ENCODE data around the gene GPATCH4.

DNA sequence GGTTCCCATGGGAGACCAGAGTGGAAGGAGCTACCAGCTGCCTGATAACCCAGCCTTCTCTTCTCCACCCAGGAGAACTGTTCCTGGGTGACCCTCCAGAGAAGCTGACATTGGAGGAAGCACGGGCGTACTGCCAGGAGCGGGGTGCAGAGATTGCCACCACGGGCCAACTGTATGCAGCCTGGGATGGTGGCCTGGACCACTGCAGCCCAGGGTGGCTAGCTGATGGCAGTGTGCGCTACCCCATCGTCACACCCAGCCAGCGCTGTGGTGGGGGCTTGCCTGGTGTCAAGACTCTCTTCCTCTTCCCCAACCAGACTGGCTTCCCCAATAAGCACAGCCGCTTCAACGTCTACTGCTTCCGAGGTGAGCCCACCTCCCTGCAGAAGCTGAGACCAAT, 47.2 kb upstream of the GPATCH4 start:
- TF ChIP-seq, protein P1, sequence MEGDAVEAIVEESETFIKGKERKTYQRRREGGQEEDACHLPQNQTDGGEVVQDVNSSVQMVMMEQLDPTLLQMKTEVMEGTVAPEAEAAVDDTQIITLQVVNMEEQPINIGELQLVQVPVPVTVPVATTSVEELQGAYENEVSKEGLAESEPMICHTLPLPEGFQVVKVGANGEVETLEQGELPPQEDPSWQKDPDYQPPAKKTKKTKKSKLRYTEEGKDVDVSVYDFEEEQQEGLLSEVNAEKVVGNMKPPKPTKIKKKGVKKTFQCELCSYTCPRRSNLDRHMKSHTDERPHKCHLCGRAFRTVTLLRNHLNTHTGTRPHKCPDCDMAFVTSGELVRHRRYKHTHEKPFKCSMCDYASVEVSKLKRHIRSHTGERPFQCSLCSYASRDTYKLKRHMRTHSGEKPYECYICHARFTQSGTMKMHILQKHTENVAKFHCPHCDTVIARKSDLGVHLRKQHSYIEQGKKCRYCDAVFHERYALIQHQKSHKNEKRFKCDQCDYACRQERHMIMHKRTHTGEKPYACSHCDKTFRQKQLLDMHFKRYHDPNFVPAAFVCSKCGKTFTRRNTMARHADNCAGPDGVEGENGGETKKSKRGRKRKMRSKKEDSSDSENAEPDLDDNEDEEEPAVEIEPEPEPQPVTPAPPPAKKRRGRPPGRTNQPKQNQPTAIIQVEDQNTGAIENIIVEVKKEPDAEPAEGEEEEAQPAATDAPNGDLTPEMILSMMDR (IDR thresholded peaks at IDR 0.05), result no peak
- no peak for TF ChIP-seq POLR2A (IDR thresholded peaks at IDR 0.05)
